GM19043 (cell line): ENCODE data around the gene AKAP13.

Source experiments
- ATAC-seq: cut with Tn5 transposase; IDR thresholded peaks from one replicate; pipeline ENCODE4 v1.9.1; 2021; ENCODE audit warnings: low read depth; ENCODE audit not compliant: unreplicated experiment

AKAP13 gene

DNA sequence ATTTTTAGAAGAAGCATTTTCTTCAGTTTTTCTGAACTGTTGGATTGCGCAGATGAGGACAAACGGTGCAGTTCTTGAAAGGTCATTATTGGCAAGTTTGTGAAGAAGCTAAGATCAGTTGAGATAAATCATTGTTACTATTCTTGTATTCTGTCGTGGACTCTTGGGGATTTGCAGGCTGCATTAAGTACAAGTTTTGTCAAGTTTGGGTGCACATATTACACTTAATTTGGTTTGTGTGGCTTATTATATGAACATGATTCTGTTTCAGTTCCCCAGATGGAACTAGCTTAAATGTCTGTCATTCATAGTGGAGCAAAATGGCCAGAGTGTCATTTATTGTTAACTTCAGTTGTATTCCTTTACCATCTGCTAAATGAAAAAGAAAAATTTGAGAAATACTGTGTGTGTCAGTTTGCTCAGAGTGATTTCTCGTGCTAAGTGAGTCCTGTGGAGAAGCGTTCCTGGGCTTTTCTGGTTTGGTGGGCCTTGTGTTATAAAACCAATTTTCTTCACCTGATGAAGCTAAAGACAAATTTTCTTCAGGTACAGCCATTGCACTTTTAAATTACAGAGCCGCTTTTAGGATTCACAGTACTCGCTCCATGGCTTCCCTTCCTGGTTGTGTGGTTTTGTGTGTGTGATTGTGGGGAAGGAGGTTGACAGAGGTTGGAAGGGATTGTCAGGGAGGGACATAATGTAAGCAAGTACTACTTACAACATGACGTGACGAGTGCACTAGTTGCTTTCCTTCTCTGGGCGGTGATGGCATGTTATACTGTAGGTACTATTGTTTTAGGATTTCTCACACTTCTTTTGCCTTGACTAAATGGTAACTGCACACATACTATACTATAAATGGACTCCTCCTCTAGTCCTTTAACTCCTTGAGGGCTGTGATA is 1.7 kb downstream of the AKAP13 start:
- no peak for ATAC-seq

DNA sequence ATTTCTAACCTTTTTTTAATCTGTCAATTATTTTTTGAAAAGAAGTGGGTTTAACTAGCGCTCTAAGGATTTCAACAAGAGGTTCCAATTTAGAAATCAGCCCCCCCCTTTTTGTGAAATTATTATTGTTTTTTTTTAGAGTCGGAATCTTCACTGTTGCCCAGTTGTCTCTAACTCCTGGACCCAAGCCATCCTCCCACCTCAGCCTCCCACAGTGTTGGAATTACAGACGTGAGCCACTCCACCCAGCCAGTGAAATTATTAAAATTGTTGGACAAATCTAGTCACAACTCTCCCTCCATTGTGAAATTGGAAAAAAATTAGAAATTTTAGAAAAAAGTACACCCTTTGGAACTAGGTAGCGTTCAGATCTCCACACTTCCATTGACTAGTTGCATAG is 2.5 kb downstream of the AKAP13 start:
- ATAC-seq, result no peak

DNA sequence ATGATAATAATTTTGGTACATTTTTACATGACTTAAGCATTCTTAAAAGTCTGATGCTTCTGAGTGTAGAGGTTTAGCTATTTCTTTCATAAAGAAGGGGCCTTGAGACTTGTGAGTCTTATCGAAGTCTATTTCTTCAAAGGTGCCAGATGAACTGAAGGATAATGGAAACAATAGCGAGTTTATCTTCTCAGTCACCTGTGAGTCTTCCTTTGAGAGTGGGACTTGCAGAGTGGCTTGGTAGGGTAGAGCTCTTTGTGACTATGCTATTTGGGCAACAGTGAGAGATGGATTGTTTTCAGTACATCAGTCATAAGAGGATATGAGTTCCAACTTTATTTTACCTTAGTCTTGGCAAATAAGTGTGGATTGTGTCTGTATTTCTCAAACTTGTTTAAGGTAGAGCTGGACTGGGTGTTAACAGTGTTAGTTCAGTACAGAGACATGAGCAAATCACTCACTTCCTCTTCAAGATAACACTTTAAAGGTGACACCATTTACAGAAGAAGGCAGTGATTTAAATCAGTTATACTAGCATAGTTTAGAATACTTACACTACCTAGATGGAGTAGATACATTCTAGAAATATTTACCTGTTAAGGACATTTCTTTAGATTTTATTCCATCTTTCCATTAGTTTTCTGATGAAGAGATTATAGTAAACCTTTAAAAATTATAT is 3.2 kb downstream of the AKAP13 start:
- ATAC-seq, result no peak

DNA sequence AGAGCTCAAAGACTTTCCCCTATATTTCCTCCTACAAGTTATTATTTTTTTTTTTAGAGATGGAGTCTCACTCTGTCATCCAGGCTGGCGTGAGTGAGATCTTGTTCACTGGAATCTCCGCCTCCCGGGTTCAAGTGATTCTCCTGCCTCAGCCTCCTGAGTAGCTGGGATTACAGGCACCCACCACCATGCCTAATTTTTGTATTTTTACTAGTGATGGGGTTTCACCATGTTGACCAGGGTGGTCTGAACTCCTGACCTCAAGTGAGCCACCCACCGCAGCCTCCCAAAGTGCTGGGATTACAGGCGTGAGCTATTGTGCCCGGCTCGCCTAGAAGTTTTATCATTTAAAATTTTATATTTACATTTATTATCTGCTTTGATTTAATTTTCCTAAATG is 5.9 kb downstream of the AKAP13 start:
- no peak for ATAC-seq

DNA sequence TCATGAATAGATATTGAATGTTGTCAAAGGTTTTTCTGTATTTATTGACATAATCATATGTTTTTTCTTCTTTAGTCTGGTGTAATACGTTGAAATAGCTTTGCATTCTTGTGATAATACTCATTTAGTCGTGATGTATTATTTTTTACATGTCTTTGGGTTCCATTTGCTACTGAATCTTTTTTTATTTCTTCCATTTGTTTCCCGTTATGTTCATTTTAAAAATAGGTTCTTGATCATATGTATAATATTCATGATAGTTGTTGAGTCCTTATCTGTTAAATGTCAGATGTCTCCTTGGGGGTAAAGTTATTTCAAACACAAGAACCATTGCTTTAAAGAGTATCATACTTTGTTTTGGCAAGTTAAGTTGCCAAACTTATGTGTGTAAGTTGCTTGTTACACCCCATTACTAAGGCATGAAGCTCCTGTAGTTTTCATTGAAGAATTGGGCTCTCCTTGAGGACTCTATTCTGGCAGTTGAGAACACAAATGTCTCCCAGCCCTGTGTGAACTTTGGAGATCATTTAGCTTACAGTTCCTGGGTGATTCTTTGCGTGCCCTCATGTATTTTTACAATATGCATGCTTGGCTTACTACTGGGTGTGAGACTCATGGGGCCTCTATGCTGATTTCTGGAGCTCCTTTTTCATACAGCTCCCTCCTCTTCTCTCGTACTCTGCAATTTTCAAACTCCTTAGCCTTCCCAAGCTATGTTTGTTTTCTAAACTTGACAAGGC is 8.3 kb downstream of the AKAP13 start:
- no peak for ATAC-seq

DNA sequence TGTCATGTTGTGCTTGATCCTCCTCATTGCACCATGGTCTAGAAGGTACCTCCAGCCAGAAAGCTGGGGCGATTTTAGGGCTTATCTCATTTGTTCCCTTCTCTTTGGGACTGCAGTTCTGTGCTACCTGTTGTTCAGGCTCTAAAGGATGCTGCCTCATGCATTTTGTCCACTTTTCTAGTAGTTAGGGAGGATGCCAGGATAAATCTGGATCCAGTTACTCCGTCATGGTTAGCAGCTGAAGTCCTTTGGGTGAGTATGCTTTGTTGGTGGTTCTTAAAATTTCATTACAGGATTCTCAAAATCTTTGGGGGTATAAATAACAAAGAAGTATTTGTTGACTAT is 8.9 kb downstream of the AKAP13 start:
- ATAC-seq, result no peak

DNA sequence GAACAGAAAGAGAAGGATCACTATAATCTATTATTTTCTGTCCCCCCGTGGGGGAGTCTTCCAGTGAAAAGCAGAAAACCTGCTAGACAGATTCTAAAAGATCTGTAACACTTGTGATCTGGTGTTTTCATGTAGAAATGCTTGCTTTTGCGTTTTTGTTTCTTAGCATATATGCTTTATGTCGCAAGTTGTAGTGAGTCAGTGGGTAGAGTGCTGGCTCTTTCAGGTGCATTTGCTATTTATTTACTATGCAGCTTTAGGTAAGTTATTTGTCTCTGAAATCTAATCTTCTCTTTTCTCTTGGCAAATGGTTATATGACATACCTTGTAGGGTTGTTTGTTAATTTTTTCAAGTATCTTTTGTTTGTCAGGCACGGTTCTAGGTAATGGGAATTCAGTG is 9.4 kb downstream of the AKAP13 start:
- ATAC-seq, result no peak

DNA sequence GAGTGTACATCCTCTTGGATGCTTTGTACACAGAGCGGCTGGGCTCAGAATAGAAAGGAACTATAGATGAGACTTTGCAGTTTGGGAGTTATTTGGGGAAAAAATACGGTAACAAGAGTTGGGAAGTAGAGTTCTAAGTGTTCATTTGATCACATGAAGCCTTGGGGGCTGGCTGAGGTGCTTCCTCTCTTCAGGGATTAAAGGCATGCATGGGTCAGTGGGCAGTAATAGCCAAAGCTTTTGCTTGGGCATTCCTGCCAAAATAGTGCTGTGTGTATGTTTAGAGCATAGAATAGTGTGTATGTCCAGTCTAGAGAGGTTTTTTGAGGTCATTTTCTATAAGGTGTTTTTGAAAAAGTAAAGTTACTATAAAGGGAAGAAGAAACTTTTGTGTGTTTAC is 12.8 kb downstream of the AKAP13 start:
- no peak for ATAC-seq

DNA sequence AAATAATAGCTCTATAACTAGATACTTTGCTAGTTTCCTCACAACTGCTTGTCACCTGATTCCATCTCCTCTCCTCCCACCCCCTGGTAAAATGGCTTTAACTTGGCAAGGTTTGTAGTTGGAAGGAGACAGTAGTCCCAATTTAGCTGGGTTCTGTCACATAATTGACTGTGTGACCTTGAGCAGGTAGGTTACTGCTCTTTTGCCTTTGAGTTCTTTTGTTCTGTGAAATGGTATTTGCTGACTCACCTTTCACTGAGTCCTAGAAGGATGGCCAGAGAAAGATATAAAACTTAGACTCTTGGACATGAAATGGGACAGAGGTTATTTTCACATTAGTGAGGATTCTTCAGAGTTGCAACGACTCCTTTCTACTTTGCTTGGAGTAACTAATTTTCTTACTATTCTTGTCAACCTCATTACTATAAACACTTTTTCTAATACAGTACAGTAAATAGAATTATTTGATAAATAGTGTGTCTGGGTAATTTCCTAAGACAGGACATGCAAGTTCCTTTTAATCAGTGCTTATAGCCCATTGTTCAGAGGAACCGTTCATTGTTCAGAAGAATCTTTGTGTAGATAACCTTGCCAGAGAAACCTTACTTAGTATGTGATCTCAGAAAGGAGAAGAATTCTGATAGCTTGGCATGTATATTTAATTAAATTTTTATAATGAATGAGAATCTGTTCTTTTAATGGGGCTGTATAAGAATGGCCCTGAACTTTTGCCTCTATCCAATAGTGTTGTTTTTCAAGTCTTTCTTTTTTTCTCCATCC is 14.3 kb downstream of the AKAP13 start:
- ATAC-seq, result no peak

DNA sequence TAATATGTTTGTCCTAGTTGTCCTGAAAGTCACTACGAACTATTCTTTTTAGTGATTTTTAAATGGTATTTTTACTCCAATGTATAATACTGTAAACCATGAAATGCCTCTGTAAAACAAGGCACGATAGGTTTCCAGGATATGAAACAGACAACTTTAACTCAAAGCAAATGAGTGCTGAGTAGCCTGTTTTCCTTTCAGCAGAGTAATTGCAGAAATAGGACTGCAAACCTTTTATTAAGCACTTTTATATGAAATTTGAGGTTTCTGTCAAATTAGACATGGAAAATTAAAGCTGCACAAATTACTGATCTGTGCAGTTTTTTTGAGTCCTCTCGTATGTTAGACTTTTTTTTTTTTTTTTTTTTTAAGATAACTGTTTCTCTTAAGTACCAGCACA is 16.2 kb downstream of the AKAP13 start:
- ATAC-seq, result no peak

DNA sequence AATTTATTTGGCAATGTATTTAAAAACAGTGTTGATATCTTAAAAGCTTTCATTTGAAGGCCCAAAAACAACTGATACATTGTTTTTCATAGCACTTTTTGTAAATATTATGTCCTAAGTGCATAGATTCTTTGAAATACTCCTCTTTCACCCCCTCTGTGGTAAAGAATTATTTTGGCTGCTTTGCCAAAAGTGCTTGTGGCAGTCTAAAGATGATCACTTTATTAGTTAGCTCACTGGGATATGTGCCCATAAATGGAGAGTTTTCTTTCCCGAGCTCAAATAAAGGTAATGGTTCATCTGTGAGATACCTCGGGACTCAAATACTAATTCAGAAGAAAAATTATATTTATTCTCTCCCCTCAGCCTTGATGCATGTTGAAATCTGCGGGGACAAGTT is 16.7 kb downstream of the AKAP13 start:
- no peak for ATAC-seq

DNA sequence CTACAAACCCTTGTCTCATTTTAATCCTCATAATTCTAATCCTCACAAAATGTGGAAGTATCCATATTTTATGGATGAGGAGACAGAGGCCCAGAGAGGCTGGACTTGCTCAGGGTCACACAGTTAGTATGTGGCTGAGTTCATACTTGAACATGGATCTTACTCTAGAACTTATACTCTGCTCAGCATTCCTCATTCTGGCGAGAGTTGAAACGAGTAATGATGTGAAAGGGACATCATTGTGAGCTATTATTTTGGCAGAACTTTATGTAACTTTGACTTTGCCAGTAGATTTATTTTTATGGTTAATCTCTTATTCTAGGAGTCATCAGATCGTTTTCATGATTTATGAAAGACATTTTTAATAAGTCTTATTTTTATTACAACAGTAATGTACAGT is 17.5 kb downstream of the AKAP13 start:
- no peak for ATAC-seq

DNA sequence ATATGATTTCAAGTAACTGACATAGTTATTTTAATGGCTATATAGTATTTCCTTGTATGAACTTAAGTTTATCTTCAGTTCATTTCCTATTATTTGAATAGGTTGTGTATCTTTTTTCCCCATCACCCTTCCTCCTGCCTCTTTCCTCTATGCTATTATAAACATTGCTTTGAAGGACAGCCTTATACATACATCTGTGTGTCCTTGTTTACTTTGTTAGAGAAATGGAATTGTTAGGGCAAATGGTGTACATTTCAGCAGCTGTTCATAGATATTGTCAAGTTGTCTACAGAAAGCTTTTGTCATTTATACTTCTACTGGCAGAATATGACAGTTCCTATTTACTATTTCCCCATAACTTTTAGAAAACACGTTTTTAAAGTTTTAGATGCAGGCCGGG is 18.4 kb downstream of the AKAP13 start:
- ATAC-seq, result no peak

DNA sequence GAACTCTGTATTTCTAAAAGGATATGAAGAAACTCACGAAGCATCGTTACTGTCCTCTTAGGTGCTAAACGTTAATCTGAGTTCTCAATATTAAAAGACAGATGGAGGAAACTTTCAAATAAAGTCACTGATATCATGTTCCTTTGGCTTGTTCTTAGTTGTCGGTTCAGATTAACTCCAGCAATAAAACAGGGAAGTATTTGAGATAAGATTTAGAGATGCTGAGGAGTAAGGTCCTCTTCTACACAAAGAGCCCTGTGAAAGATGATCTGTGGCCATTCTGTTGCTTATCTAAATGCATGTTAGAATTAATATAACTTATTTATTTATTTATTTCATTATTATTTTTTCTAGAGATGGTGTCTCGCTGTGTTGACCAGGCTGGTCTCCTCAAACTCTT is 19.2 kb downstream of the AKAP13 start:
- ATAC-seq, result no peak

DNA sequence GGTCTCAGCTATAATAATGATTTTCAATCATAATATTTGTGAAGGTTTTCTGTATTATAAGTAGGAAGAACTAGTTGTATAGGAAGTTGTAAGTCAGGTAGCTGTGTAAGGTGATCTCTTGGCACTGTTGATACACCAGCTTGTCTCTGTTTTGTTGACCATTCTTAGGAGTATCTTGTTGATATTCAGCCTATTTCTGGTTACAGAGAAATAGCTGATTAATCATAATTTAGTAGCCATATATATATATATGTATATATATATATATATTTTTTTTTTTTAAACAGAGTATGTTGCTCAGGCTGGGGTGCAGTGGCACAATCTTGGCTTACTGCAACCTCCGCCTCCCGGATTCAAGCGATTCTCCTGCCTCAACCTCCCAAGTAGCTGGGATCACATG is 20.2 kb downstream of the AKAP13 start:
- ATAC-seq, result no peak

DNA sequence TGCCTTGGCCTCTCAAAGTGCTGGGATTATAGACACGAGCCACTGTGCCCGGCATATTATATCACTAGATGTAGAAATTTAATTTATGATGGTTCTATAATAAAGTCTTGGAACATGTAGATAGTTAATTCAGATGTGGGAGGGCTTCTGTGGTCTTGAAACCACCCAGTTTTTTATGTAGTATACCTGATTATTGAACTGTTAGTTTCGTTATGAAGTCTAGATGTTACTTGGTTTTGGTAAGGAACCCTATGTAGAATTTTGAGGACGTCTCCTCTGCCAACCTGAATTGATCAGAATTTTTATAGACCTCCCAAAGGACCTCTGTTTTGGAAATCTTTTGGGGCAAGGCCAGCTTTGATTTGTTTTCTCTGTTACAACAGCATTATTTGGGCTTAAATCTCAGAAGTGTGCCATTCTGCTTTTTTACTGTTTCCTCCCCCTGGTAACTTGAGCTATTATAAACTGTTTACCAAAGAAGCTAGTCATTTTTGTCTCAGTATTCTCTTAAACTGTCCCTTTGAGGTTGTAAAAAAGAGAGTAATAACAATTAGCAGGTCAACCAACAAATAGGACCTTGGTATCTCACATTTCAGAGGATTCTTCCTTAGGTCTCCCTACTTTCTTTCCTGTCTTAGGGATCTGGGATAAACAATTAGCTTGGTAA is 20.8 kb downstream of the AKAP13 start:
- peak; percentile 69 for ATAC-seq

DNA sequence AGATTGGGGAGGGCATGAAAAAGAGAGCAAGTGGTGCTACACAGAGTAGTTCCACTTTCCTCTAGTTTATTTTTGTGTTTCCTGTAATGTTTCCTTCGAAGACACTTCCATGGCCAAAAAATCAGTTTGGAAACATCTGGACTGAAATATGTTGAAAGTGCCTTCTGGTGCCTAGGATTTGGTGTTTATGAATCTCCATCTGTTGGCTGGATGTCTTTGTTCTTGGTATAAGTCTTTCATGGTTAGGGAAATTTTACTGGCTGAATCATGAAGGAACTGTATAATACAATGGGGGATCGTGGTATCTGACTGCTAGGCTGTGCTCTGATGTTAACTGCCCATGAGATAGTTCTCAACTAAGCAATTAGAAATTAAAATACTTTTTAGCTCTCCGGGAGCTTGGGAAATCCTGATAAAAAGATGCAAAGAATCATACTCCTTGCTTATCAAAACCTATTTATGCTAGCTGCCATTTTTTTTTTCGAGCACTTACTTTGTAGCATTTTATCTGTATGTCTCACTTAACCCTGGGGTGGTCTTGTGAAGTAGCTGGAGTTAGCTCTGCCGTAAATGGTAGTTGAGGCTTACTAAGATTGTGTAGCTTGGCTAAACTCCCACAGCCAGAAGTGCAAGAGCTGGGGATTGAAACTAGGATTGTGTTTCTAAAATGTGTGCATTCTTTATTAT is 21.9 kb downstream of the AKAP13 start:
- ATAC-seq, result no peak

DNA sequence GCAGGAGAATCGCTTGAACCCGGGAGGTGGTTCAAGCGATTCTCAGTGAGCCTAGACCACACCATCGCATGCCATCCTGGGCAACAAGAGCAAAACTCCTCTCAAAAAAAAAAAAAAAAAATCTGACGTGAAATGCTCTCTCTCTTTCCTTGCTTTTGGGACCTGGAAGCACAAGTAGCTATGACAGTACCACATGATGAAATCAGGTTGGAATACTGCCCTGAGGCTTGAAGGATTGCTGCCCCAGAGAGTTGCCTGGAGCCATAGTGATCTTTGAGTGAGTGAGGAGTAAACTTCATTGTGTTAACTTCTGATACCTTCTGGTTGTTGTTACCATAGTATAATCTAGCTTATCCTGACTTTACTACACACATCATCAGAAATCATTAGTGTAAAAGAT is 23.3 kb downstream of the AKAP13 start:
- ATAC-seq, result no peak

DNA sequence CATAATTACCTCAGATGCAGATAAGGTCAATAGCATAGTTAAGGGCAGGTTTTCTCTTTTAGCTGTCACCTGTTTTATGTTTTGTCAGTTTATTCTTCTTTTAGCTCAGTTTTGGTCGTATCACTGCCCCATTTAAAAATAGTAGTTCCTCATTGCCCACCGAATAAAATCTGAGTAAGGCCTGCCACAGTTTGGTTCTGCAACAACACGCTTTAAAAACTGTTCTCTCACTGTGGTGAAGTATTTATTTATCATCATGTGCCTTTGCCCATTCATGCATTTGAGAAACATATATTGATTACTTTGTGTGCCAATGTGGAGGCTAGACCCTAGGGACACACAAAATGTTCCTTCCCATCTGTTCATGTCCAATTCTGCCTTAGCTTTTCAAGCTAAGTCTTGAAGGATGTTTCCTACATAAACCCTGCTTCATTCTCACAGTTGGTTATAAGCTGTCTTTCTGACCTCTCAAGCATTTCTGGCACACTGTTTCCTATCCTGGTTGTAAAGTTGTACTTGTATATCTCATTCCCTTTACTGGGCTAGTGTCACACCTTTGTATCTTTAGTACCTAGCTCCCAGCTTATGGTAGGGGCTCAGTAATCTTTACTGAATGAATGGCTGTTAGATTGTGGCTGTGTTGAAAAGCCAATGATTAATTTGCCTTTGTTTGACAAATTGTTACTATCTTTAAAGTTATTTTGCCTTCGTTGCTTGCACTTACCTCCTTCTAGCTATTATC is 23.9 kb downstream of the AKAP13 start:
- ATAC-seq, result no peak
